HG02943 (cell line): ENCODE results near the gene LRTM2.

ENCODE experiments used
- ATAC-seq: cut with Tn5 transposase; IDR thresholded peaks from one replicate; pipeline ENCODE4 v1.9.1; 2021; ENCODE audit warnings: mild to moderate bottlenecking, low read depth, moderate library complexity; ENCODE audit not compliant: unreplicated experiment

Gene LRTM2

DNA sequence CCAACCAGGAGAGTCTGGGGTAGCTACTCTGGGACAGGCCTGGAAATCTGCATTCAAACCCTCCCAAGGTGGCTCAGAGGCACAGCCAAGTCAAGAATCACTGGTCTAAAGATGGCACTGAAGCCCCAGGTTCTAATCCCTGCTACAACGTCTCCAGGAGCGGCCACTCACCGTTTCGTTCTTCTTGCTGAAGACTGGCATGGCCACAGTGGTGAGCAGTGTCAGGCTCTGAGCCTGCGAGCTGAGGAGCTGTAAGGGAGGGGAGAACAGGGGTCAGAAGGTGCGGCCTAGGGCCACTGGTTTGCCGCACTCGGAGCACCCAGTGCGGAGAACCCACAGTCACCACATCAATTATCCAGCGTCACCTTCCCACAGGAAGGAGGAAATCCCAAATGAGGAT, 59.3 kb downstream of the LRTM2 start:
- no peak for ATAC-seq

DNA sequence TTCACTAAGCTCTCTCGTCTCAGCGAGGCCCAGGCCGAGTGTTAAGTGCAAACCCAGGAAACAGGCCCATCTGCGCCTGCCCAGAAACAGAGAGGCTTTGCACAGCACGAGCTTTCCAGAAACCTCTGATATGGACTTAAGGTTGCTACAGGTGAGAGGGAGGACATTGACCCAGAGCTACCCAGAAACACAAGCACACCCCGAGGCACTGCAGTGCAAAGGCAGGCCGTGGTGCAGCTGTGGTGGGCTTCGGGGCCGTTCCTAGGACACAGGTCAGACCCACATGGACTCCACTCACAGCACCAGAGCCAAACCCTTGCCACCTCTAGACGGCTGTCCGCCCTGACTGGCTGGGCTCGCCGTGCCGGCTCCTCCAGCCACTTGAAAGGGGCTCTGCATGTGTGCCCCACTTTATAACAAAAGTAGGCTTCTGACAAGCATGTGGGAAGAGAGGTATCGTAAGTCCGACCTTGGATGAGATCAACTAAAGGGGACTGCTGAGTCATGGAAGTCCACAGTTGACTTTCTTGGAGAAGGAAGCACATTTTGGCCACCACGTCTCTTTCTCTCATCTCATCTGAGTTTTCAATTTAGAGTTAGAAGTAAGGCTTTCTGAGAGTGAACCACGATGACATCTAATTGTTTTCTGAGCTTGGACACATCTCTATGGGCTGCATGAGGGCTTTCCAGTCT, 59.9 kb downstream of the LRTM2 start:
- ATAC-seq: no peak

DNA sequence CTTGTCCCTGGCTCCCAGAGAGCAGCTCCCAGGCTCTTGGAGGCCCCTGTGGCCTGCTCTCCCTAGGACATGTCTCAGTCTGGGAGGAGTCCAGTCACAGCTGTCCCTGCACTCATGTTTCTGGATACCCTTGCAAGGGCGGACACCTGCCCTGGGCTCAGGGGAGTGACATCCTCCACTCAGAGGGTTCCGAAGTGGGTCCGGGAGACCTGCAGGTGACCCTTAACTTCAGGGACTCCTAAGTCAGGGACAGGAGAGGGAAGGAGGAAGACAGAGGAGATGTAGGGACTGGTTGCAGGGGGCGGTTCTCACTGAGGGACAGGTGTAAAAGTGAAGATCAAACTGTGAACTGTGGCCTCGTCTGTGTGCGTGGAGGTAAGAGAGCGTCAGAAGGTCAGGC, 60.5 kb downstream of the LRTM2 start:
- ATAC-seq: no peak

DNA sequence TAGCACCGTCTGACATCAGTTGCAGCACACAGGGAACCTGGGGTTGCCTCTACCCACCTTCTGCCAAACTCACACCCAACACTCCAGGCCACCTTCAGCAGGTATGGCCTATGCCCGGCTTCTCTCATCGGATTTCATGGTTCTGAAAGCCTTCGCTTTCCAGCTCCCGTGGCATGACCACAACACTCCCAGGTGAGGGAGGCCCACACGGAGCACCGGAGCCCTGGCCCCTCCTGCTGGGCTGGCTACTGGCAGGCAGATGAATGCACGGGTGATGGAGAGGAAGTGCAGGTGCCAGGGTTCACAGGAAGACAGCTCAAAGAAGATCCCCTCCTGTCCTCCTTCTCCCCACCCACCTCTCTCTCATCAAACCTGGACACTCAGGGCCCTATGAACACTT, 60.9 kb downstream of the LRTM2 start:
- no peak for ATAC-seq

DNA sequence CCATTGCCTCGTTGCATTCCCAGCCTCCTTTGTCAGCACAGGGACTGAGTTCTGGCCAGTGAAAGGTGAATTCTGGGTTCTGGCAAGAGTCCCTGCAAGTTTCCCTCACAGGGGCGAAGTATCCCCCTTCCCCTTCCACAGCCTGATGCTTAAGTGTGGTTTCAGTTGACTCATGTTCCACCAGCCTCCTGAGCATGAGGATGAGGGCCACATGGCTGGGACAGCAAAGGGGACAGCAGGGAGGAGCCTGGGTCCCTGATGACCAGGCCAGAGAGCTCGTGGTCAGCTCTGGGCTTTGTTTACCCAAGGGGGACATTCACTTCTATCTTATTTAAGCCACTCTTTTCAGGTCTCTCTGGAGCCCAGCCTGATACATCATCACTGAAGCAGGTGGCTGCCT, 61.6 kb downstream of the LRTM2 start:
- no peak for ATAC-seq

DNA sequence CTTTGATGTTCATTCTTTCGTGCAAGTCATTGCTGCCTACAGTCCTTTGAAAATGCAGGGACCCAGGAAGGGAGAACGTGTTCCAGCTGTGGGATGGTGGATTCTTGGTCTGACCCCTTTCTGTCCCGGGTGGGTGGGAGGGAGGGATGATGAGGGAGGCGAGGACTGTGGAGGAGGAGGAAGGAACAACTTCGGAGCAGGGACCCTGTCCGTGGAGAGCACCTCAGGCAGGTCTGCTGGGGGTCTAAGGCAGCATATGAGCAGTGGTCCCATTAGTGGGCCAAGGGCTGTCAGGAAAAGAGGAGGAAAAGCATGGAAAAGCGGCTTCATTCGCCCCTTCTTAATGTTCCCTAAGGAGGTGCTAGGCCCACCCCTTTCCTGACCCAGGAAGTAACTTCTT, 62.0 kb downstream of the LRTM2 start:
- ATAC-seq: no peak

DNA sequence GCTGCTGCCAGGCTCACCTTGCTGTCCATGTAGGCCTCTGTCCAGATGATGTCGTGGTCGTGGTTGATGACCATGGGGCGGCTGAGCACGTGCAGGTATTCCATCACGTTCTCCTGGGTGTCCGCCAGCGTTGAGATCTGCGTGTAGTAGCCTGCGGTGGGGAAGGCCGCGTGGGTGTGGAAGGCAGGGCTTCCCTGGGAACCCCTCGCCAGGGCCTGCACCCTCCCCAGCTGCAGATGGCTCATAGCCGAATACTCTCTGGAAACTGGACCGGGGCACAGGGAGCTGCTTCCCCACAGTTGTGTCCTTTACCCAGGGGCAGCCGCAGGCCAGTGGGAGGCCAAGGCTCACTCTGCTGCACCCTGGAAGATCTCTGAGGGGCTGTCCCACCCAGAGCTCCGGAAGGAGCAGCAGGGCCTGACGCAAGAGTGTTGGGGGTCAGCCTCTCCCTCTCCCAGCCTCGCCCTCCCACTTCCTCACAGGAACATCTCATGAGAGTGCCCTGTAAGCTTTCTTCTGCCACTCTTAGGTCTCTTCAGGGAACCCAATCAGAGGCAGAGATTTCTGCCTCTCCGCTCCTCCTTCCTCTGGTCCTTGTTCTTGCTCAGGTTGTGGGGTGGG, 62.6 kb downstream of the LRTM2 start:
- no peak for ATAC-seq

DNA sequence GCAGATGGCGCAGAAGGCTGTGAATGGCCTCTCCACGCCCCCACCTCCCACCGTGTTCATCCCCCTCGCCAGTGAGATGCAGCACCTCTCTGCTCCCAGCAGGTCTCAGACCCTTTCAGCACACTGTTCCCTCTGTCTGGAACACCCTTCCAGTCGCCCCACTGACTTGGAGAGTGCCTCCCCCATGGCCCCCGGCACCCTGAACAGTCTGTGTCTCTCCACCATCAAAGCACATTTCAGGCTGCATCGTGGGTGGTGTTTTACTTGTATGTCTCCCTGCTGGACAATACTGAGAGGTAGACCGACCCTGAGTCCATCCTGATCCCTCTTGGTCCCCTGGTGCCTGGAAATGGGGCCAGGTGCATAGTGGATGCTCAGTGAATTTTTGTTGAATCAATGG, 63.1 kb downstream of the LRTM2 start:
- no peak for ATAC-seq

DNA sequence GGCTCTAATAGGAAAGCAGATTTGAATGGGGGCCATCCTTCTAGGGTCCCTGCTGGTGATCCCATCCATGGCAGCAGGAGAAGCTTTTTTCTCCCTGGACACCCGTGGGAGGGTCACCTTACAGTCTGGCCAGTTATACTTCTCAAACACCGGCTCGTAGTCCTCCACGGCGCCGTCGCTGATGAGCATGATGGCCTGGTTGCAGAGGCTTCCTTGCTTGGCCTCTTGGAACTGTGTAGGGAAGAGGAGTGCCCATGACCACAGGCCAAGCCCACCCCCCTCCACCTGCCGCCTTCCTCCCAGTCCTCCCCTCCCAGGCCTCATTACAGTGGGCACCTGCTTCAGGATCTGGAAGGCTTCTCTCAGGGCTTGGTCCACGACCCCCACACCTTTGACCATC, 64.3 kb downstream of the LRTM2 start:
- ATAC-seq: no peak

DNA sequence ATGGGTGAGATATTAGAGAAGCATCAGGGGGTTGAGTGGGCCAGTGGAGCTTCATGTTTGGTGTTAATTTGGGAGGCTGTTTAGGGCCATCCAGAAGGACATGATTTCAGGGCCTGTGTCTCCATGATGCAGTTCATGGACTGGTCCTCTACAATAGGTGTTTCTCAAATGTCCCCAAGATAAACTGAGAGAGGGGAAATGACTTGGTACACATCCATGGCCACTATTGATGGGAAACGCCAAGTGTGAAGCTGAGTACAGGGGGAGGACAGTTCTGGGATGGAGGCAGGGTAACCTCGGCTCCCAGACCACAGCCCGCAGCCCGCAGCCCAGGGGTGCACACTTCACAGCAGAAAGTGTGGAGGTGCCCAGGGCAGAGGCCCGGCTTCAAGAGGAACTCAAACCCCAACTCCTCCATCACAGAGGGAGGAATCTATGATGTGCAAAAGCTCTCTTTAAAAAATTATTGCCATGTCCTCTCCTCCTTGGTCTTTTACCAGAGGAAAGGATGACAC, 64.8 kb downstream of the LRTM2 start:
- ATAC-seq: no peak

DNA sequence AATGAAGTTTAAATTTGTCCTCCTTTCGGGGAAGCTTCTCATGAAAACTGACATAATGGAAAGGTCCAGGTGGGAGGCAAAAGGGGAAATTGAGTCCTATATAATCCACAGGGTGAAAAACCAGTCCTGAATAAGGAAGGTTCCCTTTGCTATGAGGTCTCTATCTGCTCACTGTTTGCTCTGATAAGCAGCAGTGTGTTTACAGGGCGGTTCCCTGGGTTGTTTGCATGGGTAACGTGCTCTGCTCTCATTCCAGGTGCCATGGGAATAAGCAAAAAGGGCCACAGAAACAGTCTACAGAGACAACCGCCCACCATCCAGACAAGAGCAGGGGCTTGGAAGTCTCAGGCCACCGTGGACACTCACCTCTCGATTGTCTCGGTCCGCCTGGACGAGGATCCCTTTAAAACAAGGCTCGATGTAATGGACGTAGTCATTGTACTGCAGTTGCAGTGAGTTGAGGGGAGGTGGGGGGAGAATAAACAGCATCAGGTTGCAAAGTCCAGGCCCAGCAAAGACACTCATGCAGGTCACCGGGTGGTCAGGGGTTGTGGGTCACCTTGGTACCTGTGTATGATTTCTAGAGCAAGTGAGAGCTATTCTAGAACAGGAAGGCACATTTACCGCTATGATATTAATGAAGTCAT, 65.4 kb downstream of the LRTM2 start:
- no peak for ATAC-seq
